ENCODE measurements around the gene MCMBP.

DNA sequence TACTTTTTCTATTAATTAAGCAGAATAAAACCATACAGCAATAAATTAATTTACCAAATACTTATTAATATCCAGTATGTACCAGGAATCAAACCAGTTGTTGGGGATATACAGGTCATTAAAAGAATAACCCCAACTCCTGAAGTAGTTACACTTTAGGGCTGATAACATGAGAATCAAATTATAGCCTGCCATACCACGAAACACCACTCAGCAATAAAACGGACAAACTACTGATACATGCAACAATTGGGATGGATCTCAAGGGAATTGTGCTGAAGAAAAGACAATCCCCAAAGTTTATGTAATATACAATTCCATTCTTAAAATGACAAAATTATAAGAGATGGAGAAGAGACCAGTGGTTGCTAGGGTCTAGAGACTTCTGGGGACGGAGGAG, 22.7 kb downstream of the MCMBP start:
- TF ChIP-seq, protein P1, sequence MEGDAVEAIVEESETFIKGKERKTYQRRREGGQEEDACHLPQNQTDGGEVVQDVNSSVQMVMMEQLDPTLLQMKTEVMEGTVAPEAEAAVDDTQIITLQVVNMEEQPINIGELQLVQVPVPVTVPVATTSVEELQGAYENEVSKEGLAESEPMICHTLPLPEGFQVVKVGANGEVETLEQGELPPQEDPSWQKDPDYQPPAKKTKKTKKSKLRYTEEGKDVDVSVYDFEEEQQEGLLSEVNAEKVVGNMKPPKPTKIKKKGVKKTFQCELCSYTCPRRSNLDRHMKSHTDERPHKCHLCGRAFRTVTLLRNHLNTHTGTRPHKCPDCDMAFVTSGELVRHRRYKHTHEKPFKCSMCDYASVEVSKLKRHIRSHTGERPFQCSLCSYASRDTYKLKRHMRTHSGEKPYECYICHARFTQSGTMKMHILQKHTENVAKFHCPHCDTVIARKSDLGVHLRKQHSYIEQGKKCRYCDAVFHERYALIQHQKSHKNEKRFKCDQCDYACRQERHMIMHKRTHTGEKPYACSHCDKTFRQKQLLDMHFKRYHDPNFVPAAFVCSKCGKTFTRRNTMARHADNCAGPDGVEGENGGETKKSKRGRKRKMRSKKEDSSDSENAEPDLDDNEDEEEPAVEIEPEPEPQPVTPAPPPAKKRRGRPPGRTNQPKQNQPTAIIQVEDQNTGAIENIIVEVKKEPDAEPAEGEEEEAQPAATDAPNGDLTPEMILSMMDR (IDR thresholded peaks at IDR 0.05): no peak
- no peak for TF ChIP-seq EP300 (IDR thresholded peaks at IDR 0.05; ENCODE audit: low read depth)
- no peak for TF ChIP-seq POLR2A (IDR thresholded peaks at IDR 0.05)
